Activated CD4-positive, alpha-beta T cell treated with anti-CD3 and anti-CD28 coated beads, Interleukin-2, amount 50 U/mL, for 48 hours (primary cell): ENCODE results near the gene TOP2A.
"Not testable (repeated sequence)": the region's sequence is repeated elsewhere in the genome, so short reads cannot be mapped to it uniquely, and the experiment has no call there.

ENCODE experiments used
- DNase-seq, 2 experiments: peaks; one replicate each; pipeline ENCODE4 v3.0.0-alpha.2; 2020

Gene TOP2A

DNA sequence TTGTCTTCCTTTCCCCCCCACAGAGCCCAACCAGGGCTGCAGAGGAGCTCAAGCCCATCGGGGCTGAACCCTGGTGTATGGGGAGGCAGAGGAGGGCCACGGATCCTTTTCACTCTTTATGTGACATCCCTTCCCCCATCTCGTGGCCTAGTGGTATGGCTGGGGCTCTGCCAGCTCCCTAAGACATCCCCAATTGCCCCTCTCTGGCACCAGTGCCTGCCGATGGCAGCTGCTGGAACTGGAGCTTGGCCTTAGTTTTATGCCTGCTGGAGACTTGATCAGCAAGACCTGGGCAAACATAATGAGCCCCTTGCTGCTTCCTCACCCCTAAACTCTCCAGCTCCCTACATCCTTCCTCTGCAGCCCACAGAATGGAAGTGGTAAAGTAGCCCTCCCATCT lies 8.0 kb upstream of the TOP2A start:
- DNase-seq: no peak

DNA sequence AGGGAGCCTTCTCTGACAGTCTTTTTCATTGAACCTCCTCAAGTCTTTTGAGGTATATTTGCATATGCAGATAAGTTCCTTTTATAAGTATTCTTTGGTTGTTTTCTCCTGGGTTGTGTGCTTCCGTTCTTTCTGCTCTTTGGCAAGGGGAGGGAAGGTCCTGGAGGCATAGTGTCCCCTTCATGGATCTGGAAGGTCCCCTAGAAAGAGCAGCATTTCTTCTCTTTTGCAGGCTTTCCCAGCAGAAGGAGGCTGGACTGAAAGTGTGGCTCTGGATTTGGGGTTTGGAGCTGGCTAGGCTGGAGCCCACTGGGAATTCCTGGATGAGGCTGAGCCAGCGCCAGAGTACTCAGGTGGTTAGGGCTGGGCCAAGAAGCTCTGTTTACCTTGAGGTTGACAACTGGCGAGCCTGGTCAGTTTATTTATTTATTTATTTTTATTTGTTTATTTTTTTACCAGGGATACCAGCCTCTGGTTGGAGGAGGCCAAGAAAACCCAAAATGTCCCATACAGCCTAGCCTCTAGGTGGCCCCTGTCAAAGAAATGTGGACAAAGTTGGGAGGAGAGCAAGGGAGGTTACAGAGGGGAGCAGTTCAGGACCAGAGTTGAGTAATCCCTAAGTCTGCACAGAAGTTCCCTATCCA lies 5.4 kb upstream of the TOP2A start:
- no peak for DNase-seq

DNA sequence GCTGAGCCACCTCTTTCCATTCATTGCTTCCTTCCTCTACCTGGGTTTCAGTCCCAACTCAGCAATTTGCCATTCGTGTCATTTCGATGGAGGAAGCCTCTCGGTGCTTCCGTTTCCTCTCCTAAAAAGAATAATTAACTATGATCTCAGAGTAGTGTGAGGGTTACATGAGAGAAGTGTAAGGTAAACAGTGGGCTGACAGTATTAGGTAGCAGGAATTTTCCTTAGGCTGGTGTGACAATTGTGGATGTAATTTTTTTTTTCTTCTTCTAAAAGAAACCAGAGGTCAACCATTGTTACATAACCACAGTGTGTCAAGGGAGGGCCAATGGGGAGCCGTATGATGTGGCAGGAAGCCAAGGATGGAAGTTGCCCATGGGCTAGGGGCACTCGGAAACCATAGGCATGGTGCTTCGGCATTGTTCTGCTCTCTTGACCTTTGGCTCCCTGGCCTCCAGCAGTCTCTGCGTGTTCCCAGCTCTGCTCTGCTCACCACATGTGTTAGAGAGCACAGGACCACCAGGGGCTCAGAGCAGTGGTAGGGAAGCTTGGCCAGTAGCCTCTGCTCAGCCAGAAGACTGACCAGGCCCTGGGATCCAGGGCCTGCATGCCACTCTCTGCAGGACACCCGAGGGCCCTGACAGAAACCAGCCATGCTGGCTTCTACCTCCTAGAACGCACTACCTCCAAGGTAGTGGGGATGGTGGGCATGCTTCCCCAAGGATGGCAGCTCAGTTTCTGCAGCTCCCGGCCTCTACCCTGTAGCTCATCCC lies 2.0 kb upstream of the TOP2A start:
- DNase-seq: no peak

DNA sequence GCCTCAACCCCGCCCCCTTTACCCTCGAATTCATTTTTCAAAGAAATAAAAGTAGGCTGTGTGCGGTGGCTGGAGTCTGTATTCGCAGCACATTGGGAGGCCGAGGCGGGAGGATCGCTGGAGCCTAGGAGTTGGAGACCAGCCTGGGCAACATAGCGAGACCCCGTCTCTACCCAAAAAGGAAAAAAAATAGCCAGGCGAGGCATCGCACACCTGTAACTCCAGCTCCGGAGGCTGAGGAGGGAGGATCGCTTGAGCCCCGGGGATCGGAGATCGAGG lies 671 bp upstream of the TOP2A start:
- DNase-seq: no peak

DNA sequence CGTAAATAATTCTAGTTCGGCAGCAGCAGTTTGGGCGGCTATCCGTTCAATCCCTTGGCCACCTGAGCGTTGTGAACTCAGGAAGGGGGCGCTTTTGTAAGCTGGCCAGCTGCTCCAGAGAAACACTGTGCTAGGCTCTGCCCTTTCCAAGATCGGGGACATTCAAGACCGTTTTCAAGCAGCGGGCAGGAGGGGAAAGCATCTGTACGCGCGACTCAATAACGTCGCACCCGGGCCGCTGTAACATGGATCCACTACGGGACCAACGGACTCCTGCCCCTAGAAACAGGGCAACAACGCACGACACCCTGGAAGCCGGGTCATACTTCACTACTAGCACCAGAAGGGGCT lies 463 bp downstream of the TOP2A start:
- no peak for DNase-seq

DNA sequence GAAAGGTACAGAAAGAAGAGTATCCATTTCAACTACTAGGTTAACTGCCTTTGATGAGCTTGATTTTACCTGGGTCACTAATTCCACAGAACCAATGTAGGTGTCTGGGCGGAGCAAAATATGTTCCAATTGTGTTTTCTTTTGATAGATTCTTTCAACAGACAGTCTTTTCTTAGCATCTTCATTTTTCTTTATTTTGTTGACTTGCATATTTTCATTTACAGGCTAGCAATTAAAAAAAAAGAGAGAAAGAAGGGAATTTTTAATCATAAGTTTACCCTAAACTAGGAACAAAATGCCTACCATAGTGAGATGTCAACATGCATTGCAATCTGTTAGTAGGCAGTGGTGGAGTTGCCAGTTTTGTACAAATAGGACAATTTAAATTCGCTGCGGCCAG lies 1.0 kb downstream of the TOP2A start:
- DNase-seq: no peak

DNA sequence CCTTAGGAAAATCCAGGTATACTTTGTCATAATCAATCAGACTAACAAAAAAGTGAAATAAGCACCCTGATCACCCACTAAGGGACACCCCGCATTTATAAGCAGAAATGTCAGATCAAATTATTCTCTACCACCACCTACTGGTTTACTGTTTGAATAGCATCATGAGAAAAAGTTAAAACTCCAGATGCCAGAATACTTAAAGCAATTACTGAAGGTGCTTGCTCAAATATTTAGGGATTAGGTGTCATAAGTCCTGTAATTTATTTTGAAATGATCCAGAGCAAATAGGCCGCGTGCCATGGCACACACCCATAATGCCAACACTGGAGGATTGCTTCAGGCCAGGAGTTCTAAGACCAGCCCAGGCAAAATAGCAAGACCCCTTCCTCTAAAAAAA lies 2.3 kb downstream of the TOP2A start:
- DNase-seq: no peak

DNA sequence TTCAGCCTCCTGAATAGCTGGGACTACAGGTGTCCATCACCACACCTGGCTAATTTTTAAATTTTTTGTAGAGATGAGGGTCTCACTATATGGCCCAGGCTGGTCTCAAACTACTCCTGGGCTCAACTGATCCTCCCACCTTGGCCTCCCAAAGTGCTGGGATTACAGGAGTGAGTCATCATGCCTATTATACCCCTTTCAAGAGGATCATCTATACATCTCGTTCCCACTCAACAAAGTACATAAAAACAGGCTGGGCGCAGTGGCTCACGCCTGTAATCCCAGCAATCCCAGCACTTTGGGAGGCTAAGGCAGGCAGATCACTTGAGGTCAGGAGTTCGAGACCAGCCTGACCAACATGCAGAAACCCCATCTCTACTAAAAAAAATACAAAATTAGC lies 3.4 kb downstream of the TOP2A start:
- not testable (repeated sequence) for DNase-seq

DNA sequence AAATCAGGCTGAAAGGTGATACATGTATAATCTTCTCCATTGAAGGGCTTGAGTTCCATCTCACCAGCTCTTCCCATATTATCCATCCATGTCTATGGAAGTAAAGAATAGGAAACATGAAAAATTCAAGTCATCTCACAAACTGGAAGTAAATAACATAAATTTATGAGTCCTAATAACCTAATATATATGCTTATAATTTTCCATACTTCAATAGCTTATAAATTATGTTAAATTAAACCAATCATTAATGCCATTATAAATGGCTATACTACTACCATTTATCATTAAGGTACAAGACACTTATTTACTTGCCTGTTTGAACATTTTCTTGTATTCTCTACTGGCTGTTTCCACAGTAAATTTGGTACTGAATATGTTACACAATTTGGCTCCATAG lies 4.8 kb downstream of the TOP2A start:
- no peak for DNase-seq

DNA sequence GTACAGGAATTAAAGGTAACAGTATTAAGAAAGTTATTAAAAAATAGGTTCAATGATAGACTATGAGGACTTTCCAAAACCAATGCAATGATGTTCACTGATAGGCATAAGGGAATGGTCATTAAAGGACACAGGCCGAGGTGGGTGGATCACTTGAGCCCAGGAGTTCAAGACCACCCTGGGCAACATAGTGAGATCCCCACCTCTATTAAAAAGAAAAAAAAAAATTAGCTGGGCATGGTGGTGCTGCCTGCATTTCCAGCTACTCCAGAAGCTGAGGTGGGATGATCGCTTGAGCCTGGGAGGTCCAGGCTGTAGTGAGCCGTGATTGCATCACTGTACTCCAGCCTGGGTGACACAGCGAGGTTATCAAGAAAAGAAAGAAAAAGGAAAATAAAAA lies 5.9 kb downstream of the TOP2A start:
- DNase-seq: no peak

DNA sequence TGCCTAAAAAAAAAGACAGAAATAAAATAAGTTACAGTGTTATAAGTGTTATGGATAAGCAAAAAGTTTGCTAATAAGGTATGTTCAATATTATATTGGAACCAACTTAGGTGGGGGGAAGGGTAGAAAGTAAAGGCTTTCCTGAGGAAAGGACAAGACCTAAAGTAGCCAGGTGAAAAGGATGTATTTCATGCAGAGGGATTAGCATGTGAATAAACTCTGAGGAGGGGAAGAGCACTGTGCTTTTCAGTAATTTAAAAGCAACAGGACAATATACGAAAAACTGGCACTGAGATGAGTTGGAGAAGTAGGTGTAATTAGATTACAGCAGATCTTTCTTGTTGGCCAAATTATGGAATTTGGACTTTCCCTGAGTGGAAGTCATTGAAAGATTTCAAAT lies 7.6 kb downstream of the TOP2A start:
- DNase-seq: no peak

DNA sequence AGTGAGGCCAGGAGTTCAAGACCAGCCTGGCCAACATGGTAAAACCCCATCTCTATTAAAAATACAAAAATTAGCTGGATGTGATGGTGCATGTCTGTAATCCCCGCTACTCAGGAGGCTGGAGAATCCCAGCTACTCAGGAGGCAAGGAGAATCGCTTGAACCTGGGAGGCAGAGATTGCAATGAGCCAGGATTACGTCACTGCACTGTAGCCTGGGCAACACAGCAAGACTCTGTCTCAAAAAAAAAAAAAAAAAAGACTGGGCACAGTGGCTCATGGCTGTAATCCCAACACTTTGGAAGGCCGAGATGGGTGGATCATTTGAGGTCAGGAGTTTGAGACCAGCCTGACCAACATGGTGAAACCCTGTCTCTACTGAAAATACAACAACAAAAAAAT lies 8.2 kb downstream of the TOP2A start:
- DNase-seq: not testable (repeated sequence)

DNA sequence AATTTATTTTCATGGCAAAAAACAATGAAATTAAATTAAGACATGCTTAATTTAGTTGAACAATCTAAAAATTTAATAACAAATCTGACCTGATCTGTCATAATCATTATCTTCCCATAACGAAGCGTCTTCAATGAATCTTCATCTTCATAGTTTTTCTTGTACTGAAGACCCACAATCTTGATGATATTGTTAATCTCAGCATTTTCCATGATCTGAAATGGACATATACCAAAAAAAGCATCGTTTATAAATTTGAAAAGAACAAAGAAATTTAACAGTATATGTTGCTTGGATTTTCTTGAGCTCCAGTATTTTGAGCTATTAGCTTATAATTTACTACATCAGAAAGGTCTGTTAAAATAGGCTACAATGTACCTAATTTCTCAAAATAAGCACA lies 10.2 kb downstream of the TOP2A start:
- no peak for DNase-seq

DNA sequence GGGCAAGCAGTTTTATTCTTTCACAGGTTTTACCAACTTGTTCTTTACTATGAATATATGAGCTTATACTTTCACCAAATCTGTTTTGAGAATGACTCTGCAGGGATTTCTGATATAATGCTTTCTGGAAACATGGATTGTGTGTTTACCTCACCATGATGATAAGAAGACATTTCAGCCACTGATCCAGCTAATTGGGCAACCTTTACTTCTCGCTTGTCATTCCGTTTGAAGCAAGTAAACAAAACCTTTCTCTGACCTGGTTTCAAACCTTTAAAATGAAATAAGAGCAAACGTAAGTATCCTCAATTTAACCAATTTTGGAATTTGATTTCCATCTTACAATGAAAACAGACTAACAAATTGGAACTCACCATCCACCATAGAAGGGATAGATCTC lies 13.7 kb downstream of the TOP2A start:
- DNase-seq: no peak

DNA sequence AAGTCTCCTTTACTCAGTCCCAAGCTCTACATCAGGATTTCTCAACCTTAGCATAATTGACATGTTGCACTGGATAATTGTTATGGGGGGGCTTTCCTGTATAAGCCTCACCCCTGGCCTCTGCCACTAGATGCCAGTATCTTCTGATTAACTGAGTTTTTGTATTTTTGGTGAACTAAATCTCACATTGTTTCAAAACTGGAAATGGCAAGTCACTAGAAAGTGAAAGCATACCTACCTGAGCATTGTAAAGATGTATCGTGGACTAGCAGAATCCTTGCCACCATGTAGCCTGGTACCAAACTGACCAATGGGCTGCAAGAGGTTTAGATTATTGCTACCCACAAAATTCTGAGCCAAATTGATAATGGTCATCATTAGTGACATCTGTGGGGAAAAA lies 15.0 kb downstream of the TOP2A start:
- DNase-seq: no peak

DNA sequence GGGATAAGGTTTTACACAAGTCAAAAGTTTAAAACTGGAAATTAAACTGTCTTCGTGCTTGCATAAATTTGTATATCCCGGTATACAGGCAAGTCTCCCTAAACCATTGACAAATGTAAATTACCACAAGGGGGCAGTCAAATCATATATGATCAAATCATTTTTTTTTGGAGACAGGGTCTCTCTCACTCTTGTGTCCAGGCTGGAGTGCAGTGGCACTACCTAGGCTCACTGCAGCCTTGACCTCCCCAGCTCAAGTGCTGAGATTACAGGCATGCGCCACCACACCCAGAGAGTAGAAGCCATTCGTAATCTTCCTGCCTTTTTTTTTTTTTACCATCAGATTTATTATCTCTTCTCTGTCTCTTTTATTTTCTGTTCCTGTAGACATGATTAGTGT lies 18.5 kb downstream of the TOP2A start:
- no peak for DNase-seq

DNA sequence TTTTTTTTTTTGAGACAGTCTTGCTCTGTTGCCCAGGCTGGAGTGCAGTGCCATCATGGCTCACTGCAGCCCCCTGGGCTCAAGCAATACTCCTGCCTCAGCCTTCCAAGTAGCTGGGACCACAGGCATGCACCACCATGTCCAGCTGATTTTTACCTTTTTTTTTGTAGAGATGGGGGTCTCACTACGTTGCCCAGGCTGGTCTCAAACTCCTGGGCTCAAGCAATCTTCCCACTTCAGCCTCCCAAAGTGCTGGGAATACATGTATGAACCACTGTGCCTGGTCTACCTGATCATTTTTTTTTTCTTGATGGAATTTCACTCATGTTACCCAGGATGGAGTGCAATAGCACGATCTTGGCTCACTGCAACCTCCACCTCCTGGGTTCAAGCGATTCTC lies 31.1 kb downstream of the TOP2A start:
- not testable (repeated sequence) for DNase-seq

DNA sequence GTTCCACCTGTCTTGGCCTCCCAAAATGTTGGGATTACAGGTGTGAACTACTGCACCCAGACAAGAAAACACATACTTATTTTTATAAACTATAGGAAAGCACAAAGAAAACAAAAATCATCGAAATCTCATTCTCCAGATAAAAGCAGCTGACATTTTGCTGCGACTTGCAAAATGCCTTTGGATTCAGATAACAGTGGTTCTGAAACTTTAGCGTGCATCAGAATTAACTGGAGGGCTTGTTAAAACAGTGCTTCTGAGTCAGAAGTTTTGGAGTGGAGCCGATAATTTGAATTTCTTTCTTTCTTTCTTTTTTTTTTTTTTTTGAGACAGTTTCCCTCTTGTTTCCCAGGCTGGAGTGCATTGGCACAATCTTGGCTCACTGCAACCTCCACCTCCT lies 35.4 kb downstream of the TOP2A start:
- DNase-seq: no peak

DNA sequence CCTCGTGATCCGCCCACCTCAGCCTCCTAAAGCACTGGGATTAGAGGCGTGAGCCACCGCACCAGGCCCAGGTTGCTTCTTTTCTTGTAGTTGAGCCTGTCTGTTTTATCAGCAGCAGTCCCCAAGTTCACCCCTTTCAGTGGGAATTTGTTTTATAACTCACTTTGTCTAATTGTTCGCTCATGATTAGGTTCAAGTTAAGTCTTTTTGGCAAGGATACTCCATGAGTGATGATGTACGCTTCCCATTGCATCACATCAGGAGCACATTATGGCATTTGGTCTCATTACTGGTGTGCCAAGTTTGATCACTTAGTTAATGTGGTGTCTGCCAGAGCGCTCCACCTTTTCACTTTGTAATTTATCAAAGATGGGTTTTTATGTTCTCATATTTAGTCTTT lies 38.7 kb downstream of the TOP2A start:
- no peak for DNase-seq

DNA sequence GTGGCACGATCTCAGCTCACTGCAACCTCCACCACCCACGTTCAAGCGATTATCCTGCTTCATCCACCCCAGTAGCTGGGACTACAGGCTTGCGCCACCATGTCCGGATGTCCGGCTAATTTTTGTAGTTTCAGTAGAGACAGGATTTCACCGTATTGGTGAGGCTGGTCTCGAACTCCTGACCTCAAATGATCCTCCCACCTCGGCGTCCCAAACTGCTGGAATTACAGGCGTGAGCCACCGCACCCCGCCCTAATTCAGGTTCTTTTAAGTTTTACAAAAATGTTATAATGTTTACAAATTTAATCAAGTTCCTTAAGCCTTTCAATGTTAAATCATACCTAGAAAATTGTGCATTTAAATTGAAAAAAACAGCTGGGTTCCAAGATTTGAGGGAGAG lies 39.9 kb downstream of the TOP2A start:
- no peak for DNase-seq

DNA sequence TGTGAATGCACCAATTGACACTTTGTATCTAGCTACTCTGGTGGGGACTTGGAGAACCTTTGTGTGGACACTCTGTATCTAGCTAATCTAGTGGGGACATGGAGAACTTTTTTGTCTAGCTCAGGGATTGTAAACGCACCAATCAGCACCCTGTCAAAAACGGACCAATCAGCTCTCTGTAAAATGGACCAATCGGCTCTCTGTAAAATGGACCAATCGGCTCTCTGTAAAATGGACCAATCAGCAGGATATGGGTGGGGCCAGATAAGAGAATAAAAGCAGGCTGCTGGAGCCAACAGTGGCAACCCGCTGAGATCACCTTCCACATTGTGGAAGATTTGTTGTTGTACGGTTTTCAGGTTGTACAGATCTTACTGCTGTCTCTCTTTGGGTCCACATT lies 41.2 kb downstream of the TOP2A start:
- not testable (repeated sequence) for DNase-seq

DNA sequence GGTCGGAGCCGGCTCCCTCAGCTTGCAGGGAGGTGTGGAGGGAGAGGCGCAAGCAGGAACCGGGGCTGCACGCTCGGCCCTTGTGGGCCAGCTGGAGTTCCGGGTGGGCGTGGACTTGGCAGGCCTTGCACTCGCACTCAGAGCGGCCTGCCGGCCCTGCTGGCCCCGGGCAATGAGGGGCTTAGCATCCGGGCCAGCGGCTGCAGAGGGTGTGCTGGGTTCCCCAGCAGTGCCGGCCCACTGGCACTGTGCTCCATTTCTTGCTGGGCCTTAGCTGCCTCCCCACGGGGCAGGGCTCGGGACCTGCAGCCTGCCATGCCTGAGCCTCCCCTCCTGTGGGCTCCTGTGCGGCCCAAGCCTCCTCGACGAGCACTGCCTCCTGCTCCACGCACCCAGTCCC lies 41.9 kb downstream of the TOP2A start:
- DNase-seq: not testable (repeated sequence)

DNA sequence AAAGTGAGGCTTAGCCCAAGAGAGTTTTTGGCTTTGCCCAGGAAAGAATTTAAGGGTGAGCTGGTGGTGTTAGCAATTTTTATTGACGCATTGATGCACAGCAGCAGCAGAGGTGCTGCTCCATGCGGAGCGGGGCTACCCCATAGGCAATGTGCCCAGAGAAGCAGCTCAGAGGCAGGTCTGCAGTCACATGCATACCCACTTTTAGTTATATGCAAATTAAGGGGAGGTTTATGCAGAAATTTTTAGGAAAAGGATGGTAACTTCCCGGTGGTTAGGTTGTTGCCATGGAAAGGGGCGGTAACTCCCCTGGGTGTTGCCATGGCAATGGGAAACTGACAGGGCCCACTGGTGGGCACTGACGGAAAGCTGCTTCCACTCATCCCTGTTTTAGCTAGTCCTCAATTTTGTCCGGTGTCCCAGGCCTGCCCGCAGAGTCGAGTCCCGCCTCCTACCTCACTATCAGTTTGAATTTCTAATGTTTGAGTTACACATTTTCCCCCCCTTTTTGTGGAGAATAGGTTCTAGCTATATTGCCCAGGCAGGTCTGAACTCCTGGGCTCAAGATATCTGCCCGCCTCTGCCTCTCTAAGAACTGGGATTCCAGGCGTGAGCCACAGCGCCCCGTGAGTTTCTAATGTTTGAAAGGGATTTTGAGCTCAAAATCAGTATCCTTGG lies 42.7 kb downstream of the TOP2A start:
- no peak for DNase-seq

DNA sequence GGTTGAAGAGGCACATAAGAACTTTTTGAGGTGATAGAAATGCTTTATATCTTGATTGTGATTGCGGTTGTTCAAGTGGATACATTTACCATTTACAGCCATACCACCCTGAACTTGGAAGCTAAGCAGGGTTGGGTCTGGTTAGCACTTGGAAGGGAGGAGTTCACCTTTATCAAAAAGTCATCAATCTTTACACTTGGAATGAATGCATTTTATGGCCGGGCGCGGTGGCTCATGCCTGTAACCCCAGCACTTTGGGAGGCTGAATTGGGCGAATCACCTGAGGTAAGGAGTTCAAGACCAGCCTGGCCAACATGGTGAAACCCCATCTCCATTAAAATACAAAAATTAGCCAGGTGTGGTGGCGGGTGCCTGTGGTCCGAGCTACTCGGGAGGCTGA lies 43.7 kb downstream of the TOP2A start:
- DNase-seq: no peak

DNA sequence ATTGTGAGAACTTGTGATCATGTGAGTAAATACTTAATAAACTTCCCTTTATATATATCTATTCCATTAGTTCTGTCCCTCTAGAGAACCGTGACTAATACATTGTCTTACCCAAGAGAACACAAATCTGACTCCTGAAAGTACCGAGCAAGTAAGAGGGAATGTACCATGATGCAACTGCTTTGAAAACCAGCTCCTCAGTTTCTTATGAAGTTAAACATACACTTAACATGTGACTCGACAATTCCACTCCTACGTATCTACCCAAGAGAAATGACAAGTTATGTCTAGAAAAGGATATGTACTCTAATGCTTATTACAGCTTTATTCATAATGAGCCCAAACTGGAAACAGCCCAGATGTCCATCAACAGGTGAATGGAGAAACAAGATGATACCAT lies 44.4 kb downstream of the TOP2A start:
- DNase-seq: no peak
